Left colon (tissue), 2 donors: ENCODE data around the gene PPP2R5B. TPM values are rescaled to one million over a fixed set of nuclear protein-coding genes. Genes with fewer than 3 reads are reported as not detected.

Source experiments
- ATAC-seq: fragments of 200-7000 bp; cut with Tn5 transposase; one replicate; pipeline ENCODE4 v1.9.1; 2020; ENCODE audit warnings: mild to moderate bottlenecking, moderate library complexity
- DNase-seq, 2 donors: peaks; one replicate each; pipeline ENCODE4 v3.0.0-alpha.2; 2020
- intact Hi-C, 2 donors: fragments of 100-400 bp; cut with DNase I in 1 of 2; cut with micrococcal nuclease in 1 of 2; formaldehyde crosslinking; loops; one replicate each; pipeline versions ENCODE4 v1.11.2 to v1.14.0; 2022; cut with DNase I, micrococcal nuclease
- total RNA-seq, 2 donors: library from RNA; stranded (reverse); fragmentation: NEBNext Ultra II Directional; extraction: Animal tissue kit (Norgen Biotek cat#: 25700); gene quantifications; one replicate each; pipeline ENCODE4 v1.2.1, GENCODE V29; 2021
- donor health status: DM: no; HTN: no; CAD: no.
- donor health status: DM: yes; HTN: yes; CAD: no.

The PPP2R5B gene
- total RNA-seq, 2 donors from 2014 or later: 25.1 to 39.6 TPM

DNA sequence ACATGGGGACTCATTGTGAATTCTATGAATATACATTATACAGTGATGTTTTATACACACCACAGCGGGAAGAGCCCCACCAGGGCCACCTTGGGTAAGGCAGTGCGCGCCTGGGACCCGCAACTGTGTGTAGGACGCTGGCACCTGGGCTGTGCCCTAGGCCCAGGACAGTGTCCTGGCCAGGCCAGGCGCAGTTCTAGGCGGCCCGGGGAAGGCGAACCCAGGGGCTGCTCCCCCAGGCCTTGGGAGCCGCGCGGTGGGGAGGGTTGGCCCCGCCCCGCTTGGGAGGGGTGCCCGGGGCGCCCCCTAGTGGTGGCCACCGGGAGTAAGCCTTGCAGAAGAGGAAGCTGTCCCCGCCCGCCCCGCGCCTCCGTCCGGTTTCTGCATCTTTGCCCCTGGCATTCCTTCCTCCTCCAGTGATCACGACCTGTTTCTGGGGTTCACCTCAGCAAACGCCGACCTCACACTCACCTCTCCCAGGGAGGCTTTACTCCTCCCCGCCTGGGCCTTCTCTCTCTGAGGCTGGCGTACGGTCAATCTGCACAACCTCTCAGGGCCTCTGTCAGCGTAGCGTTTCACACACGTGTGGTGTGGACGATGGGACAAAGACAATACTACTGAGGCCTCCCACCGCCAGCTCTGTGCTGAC lies 36.6 kb upstream of the PPP2R5B start:
- intact Hi-C loops: loop anchor here in 1 of 2 donors (2.0 kb wide), 1 partner anchor 39 kb away; no protein-coding TSS in a partner anchor
- DNase-seq (peak; percentile 84 to 91), ATAC-seq (peak; percentile 43)

DNA sequence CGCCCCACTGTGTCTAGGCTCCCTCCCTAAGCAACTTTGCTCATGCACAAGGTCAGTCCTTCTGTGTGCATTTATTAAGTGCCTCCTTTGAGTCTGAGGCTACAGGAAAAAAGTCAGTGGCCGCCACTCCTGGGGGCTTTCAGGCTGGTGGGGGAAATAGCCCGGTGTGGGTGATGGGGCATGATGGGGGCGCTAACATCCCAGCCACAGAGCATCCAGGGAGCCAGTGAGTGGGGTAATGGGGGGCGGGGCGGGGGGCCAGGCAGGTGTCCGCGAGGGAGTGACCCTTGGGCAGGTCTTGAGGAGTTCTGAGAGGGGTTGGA lies 36.1 kb upstream of the PPP2R5B start:
- DNase-seq: no peak
- no peak for ATAC-seq
- intact Hi-C loops: no loop called here

DNA sequence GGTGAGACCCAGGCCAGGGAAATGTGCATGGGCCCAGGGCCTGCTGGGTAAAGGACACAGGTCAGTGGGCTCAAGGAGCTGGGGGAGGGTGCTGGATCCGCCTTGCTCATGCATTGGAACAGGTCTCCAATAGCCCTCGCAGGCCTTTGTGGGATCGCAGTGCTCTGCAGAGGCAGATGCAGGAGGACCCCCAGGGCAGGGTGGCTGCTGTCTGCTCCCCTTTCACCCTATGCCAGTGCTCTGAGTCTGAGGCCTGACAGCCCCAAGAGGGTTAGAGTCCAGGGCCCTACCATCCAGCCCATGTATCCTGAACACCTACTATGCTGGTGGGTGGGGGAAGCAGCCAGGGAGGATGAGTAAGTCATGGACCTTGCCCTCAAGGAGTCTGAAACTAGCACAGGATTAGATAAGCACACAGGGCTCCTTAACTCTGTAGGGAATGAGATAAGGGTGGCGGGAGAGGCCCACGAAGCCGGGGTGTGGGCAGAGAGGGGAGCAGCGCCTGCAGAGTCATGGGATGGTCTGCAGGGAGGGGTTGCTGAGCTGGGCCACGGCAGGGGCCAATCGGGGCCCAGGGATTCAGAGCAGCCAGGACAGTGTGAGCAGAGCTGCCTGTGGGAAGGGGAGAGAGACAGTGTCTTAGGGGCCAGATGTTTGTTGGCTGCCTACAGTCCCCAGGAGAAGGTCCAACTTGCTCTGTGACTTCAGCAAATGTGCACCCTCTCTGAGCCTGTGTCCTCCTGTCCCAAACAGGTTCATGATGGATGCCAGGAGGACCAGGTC lies 35.6 kb upstream of the PPP2R5B start:
- DNase-seq (peak; percentile 71 to 88), ATAC-seq (peak; percentile 36)
- intact Hi-C loops: no loop called here

DNA sequence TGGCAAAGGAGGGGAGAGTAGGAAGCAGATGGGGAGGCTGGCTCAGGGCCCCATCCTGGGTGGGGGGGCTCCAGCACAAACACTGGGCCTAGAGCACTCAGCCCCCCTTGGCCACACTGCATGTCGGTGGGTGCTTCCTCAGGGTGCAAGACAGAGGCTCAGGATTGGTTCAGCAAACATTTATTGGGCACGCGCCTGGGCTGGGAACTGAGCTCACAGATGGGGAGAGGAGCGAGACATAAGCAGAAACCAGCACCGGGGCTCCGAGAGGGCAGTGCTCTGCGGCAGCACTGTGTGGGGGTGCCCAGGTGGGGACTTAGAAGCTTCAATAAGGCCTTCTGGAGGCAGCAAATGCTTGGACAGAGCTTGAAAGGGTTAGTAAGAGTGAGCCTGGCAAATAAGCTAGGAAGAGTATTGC lies 34.0 kb upstream of the PPP2R5B start:
- ATAC-seq (no peak), DNase-seq (peak in 1 of 2 donors; percentile 32)
- intact Hi-C loops: loop anchor here in 1 of 2 donors (5.0 kb wide), 1 partner anchor 43 kb away; no protein-coding TSS in a partner anchor

DNA sequence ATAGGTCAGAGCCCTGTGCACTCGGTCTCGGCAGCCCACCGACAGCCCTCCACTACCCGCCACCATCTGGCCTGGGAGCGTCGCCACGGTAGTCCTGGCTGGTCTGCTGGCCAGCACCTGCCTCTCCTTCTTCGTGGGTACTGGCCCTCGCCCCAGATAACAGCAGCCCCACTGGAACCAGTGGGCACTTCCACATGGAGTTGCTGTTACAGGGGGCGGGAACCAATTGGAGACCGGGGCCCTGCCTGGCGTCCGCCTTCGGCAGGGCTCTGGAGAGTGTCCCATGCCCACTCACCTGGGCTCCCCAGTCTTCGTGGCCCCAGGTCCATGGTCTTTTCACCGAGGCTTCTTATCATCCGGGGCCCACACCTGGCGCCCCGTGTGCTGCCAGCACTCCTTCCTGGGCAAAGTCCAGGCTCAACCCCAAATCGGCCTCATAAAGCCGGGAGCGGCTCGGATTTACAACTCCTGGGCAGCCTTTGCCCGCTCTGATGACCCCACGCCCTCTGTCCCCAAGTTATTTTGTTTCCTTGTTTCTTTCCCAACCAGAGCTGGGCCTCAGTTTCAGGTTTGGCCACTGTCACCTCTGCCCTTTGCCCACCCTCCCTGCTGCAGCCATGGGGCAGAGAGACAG lies 33.2 kb upstream of the PPP2R5B start:
- DNase-seq: peak; percentile 87 to 92
- ATAC-seq: peak; percentile 37
- intact Hi-C loops: loop anchor here in 1 of 2 donors (5.0 kb wide), 1 partner anchor 44 kb away; no protein-coding TSS in a partner anchor

DNA sequence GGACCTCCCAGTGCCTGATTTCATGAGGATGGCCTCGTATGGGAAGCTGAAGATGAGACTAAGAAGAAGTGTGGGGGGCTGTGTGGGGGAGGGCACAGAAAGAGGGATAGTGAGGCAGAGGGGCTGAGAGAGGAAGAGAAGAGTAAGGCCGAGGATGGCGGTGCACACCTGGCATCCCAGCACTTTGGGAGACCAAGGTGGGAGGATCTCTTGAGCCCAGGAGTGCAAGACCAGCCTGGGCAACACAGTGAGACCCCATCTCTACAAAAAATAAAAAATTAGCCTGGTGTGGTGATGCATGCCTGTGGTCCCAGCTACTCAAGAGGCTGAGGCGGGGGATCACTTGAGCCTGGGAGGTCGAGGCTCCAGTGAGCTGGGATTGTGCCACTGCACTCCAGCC lies 32.6 kb upstream of the PPP2R5B start:
- no peak for DNase-seq
- intact Hi-C loops: loop anchor here in 1 of 2 donors (5.0 kb wide), 1 partner anchor 45 kb away; no protein-coding TSS in a partner anchor

DNA sequence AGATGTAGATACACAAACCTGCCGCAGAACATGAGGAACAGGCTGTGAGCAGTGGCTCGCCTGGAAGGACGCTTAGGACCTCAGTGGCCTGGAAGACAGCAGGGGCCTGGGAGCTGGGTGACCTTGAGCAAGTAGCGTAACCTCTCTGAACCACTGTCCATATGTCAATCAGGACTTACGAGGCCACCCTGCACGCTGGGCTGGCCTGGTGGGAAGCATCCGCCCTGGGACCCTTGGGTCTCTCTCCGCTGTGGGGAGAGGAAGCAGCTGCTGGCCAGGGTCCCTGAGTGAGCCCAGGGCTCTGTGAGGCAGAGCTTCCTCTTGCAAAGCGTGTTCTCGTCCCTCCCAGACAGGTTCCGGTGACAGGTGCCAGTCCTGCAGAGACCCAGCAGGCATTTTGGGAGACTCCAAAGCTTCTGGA lies 32.1 kb upstream of the PPP2R5B start:
- ATAC-seq (no peak), DNase-seq (no peak)
- intact Hi-C loops: loop anchor here in 1 of 2 donors (5.0 kb wide), 1 partner anchor 45 kb away; no protein-coding TSS in a partner anchor

More for the DNA sequence above, 32.6 kb upstream of the PPP2R5B start:
- no peak for ATAC-seq

DNA sequence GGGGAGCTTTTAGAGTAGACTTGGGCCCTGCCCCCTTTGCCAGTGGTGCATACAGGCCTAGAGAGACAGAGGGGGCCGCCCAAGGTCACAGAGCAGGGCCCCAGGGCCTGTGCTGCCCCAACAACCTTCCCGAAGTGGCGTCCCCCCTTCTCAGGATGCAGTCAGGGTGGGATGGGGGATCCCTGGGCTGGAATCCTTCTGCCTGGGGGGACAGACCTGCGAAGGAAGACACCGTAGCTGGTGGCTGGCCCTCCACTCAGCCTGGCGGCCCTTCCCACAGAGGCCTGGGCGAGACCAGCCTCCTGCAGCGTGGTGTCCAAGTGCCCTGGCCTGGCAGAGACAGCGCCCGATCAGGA lies 31.7 kb upstream of the PPP2R5B start:
- no peak for DNase-seq
- intact Hi-C loops: loop anchor here in 1 of 2 donors (5.0 kb wide), 1 partner anchor 46 kb away; no protein-coding TSS in a partner anchor
- no peak for ATAC-seq

DNA sequence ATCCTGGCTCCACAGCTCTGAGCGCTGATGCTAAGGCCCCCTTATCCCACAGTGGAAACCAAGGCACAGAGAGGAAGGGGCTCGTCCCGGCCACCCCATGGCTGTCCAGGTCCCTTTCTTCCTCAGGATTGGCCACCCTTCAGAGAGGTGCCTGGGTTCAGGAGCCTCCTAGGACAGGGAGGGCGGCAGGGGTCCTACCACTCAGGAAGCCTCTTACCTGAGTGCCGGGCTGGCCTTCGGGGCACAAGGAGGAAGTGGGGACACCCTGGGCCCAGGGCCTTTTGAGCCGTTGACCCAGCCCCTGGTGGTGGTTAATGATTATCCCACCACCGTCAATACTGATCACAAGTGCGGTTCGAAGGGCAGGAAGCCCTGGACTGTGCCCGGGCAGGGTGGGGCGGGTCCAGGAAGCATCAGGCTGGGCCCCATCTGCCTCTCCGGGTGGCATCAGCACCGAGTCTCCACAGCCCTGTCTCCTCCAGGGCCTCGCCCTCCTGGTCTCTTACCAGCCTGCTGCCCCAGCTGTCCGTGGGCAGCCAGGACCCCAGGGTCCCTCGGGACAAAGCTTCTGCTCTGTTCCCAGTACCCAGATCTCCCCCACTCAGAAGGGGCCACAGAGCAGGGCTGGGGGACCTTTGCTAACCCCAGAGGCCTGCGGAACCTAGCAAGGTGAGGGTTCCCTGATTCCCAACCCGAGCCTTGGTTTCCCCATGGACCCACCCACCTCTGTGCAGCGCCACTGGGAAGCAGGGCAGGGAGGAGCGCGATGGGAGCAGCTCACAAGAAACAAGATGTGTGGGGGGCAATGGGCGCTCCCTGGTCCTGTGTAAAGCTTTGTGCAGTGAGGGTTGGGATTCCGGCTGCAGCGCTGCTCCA lies 31.1 kb upstream of the PPP2R5B start:
- DNase-seq (peak; percentile 91 to 94), ATAC-seq (peak; percentile 56)
- intact Hi-C loops: loop anchor here (2.0 to 5.0 kb wide), 2 partner anchors 46 to 47 kb away; no protein-coding TSS in a partner anchor

DNA sequence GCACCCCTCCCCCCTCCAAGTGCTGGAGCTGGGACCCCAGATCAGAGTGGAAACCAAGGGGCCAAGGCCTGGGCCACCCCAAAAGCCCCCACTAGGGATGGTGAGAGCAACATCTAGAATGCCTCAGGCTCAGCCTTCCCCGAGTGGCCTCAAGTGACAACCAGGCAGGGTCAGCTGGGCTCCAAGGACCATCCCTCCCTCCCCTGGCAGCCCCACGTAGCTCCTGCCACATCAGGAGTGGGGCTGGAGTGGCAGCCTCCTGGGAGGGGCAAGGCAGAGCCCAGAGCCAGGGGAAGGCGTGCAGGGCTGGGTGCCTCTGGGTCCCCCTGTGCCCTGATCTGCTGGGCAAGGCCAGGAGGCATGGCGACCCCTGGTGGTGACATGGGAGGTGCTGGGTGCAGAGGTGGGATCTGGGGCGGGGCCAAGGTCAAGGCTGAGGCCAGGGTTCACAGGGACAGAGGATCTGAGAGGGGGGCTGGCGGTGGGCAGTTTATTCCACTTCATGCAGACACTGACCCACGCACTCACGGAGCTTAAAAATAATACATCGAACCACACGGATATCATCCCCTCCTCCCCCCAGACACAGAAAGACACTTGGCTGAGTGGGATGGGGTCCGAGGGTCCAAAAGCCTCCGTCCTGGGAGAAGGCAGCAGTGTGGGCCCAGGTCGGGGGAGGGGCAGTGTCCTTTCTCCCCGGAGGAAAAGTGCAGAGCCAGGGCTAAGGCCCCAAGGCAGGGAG lies 30.2 kb upstream of the PPP2R5B start:
- ATAC-seq: peak; percentile 50
- intact Hi-C loops: loop anchor here (2.0 to 5.0 kb wide), 2 partner anchors 47 kb away; no protein-coding TSS in a partner anchor
- DNase-seq: peak; percentile 91 to 99

DNA sequence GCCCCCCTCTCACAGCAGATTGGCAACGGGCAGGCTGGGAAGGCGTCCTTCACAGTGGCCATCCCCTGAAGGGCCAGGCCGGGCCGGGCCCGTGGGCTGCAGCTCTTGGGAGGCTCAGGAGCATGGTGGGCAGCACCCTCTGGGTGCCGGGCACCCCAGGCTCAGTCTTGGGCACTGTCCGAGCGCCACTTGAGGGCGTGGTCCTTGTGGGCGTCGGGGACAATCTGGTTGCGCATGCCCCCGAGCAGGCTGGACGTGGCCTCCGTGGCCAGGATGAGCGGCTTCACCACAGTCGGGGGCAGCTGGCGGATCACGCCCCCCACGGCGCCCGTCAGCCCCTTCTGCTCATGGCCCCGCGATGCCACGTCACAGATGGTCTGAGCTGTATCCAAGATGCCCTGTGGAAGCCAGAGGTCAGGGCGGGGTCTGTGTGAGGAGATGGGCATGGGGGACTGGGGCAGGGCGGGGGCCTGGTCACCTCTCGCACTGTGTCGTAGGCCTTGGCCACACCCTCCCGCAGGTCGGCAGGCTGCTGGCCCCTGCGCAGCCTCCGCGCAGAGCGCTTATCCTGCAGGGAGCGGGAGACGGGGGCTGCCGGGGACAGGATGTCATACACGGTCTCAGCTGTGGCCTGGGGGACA lies 29.6 kb upstream of the PPP2R5B start:
- ATAC-seq (no peak), DNase-seq (no peak)
- intact Hi-C loops: loop anchor here (2.0 to 5.0 kb wide), 2 partner anchors 48 kb away; no protein-coding TSS in a partner anchor

DNA sequence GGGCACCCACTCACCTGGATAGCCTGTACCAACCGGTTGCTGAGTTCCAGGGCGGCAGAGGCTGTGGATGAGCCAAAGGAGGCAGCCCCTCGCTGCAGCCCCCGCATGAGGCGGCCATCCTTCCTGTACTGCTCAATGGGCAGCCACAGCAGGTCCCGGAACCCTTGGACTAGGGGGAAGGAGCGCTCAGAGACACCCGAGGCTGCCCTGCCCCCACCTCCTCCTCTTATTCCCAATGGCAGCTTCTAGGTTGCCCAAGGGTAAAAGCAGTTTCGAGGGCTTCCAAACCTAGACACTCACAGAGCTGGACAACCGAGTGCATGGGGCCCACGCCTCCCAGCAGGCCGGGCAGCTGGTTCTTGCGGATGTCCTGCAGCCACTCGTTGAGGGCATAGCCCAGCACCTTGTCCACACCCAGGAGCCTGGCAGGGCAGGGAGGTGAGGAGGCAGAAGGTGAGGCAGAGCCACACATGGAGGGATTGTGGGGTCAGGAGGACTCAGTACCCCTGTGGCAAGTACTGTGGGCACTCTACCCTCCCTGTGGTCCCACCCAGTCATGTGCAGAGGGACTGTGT lies 28.0 kb upstream of the PPP2R5B start:
- ATAC-seq (no peak), DNase-seq (no peak)
- intact Hi-C loops: no loop called here

DNA sequence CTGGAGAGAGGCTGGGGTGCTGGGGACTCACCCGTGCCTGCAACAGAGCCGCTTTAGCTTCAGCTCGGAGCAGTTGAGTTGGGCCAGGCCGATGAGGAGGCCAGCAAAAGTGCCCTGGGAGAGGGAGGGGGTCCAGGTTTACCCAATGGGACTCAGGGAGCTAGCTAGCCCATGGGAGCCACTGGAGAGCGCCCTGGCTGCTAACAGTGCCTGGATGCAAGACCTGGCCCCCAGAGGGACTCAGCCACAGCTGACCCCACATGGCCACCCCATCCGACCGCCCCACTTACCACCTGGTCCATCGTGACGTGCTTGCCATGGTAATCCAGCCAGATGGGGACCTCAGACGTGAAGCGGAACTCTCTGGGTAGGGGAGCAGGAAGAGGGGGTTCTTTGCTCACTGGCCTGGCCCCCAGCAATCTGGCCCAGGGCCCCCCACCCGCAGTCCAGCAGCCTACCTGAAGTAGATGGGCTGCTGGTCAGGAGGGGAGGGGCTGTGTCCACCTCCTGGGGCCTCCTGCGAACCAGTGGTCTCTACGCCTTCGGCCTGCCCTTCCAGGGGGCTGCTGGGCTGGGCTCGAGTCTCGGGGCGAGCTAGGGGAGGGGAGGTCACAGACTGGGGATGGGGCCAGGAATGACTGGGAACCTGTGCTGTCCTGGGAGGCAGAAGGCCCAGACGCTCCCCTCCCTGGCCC lies 27.0 kb upstream of the PPP2R5B start:
- intact Hi-C loops: no loop called here
- DNase-seq: no peak

DNA sequence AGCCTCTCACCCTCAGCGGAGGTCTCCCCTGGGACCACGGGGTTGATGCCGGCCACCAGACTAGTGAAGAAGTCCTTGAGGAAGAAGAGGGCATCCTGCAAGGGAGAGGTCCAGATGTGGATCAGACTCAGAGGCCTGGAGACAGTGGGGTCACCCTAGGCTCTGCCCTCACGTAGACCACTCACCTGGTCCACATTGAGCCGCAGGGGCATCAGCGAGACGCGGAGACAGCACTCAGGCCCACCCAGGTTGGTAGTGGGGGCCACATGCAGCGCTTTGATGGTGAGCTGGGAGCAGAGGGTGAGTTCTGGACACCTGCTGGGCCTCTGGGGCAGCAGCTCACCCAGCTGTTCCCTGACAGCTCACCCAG lies 26.4 kb upstream of the PPP2R5B start:
- no peak for DNase-seq
- intact Hi-C loops: no loop called here
- no peak for ATAC-seq

More for the DNA sequence above, 27.0 kb upstream of the PPP2R5B start:
- ATAC-seq: no peak

DNA sequence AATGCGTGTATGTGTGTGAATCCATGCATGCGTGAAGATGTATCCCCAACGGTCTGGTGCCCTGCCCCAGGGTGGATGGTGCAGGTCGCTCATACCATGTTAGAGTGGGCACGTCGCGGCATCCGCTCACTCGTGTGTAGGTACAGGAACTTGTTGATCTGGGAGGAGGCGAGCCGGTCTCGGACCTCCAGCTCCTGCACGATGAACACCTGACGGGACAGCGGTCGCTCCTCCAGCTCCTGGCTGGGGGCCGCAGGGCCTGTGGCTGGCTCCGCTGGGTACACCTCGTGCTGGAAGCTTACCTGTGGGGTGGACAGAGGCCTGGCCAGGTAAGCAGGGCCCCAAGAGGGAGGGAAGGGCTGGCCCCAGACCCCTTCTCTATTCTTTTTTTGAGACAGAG lies 25.9 kb upstream of the PPP2R5B start:
- ATAC-seq (no peak), DNase-seq (no peak)
- intact Hi-C loops: no loop called here

DNA sequence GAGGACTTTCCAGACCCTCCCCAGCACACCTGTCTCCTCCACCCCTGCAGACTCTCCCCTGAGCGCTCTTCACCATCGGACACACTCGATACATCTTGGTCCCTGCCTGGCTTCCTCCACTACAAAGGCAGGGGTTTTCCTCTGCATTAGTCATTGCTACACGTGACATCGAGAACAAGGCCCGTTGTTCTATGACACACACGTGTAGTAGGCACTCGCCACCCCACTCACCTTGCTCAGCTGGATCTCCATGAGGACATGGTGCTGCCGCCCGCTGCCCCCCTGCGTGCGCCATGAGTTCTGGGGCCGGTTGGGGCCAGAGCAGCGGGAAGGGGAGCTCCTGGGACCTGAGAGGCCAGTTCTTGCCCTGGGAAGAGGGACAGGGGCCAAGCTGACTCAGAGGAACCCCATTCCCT lies 24.2 kb upstream of the PPP2R5B start:
- ATAC-seq: no peak
- intact Hi-C loops: no loop called here
- DNase-seq: no peak
